Stimulated activated CD4-positive, alpha-beta T cell treated with anti-CD3 and anti-CD28 coated beads, Interleukin-4, amount 100 ng/mL, for 4 hours (primary cell): Measurements from ENCODE around the gene PHETA2.
A peak's percentile ranks its signal among the peaks of the same experiment; 100 is the strongest.
"Not testable (repeated sequence)": the region's sequence is repeated elsewhere in the genome, so short reads cannot be mapped to it uniquely, and the experiment has no call there.

Experiments used
- DNase-seq, 2 experiments: peaks; one replicate each; pipeline ENCODE4 v3.0.0-alpha.2; 2020

PHETA2 gene

DNA sequence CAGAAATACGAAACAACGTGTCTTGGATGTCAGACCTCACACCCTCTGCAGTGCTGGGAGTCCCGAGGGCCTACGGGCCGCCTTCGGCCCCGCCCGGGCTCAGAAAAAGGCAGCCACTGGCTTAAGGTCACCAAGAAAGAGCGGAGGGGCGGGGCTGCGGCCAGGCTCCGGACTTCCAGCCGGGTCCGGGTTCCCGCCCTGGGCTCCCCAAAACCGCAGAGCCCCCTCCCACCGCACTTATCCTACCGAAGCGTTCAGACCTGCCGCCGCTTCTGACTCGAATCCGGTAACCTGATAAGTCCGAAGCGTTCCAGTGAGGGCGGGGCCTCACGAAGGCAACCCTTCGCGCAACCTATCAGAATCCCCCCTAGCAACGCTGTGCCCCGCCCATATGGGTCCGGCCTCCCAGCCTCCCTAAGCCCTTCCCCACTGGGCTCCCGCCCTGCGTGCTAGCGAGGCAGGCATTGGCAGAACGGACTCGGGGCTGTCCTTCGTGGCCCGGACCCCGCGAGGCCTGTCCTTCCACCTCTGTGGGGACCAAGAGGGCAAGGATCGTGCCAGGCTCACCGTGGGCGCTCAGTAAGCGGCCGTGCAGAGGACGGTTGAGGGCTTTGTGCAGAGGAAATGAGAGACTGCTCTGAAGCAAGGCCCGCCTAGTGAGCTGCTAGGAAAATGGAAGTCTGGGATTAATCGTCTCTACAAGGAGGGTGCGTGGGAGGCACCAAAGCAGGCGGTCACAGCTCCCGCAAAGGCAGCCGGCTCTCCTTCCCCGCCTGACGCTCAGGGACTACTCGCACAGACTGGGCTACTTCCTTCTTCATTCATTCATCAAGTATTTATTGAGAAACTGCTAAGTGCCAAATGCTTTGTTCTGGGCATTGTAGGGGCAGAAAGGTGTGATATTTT, 3.3 kb upstream of the PHETA2 start, which contains the start of gene NAGA:
TSS of gene NAGA (minus strand) at position 296 of the 906 bp plus-strand sequence. CDS start 515 bp downstream, outside the sequence.
- peak; percentile 85 to 88 for DNase-seq

DNA sequence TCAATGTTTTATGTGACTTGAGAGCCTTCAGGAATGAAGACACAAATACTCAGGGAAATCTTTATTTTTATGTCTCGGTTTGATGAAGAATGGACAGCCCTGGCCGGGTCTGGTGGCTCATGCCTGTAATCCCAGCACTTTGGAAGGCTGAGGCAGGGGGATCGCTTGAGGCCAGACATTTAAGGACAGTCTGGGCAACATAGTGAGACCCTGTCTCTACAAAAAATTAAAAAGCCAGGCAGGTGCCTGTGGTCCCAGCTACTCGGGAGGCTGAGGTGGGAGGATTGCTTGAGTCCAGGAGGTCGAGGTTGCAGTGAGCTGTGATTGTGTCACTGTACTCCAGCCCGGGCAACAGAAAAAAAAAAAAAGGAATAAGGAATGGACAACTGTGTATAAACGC, 2.5 kb upstream of the PHETA2 start:
- DNase-seq, result not testable (repeated sequence)

DNA sequence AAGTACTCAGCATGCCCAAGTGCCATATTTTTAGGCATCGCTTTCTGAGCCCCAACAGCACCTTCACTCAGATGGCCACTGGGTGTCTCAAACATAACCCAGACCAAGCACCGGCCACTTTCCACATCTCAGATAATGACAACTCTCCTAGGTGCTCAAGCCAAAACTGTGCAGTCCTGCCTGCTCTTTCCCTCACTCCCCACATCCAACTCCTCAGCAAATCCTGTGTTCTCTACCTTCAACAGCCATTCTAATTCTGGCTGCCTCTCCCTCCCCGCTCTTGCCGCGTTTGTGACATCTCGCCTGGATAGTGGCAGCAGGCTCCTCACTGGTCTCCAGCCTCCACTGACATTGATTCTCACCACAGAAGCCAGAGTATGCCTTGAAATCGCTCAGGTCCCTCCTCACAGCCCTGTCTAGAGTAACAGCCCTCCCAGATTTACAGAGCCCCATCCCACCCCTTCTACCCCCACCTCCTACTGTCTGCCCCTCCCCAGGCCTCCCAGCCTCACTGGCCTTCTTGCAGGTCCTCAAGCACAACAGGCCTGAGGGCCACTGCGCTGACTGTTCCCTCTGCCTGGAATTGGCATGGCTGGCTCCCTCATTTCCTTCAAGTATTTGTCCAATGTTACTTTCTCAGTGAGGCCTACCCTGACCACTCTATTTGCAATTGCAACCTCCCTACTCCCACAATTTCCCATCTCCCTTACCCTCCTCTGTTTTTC, 1.3 kb upstream of the PHETA2 start:
- DNase-seq, result no peak

DNA sequence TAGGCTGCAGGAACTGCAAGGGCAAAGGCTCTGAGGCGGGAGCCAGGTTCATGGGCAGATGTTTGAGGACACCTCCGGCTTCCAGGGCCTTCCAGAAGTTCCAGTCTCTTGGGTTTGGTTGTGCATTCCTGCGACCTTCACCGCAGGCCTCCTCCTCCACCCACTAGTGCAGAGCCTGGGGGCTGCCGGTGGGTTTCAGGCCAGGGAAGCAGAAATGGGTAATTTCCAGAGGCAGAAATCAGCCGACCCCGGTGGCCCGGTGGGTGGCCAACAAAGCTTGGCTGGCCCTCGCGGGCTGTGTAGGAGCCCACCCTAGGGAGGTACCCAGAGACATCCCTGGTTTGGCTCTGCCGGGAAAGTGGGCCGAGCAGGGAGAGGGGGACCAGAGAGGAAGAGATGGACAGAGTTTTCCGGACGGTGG, 417 bp upstream of the PHETA2 start:
- no peak for DNase-seq

DNA sequence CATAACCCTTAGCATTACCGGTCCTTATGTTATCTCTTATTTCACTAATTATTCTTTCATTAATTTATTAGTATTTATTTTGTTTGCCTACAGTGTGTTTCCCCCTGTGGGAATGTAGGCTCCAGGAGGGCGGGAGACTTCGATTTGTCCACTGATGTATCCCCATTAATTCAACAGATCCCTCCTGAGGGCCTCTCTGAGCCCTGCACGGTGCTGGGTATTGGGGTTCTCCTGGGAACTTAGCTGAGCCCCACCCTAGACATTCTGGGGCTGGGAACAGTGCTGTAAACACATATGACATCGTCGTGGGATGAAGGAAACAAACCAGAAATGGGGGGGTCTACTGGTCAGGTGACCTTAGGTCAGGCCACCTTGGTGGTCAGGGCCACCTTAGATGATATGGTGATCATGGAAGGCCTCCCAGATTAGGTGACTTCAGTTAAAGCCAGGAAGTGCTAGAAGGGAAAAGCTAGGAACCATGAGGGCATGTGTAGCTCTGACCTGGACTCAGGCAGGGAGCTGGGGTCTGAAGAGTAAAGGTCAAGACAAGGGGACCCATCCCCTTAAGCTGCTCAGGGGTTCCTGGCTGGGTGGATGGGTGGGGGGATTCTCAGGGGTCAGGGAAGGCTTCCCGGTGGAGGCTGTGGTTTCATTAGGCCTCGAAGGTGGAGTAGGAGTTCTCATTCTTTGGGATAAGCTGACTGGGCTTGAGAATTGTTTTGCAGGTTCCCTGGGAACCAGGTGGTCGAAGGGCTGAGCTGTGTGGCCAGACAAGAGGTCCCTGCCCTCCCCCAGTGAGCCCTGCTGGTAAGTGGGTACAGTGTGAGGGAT, 1.0 kb downstream of the PHETA2 start:
- no peak for DNase-seq

DNA sequence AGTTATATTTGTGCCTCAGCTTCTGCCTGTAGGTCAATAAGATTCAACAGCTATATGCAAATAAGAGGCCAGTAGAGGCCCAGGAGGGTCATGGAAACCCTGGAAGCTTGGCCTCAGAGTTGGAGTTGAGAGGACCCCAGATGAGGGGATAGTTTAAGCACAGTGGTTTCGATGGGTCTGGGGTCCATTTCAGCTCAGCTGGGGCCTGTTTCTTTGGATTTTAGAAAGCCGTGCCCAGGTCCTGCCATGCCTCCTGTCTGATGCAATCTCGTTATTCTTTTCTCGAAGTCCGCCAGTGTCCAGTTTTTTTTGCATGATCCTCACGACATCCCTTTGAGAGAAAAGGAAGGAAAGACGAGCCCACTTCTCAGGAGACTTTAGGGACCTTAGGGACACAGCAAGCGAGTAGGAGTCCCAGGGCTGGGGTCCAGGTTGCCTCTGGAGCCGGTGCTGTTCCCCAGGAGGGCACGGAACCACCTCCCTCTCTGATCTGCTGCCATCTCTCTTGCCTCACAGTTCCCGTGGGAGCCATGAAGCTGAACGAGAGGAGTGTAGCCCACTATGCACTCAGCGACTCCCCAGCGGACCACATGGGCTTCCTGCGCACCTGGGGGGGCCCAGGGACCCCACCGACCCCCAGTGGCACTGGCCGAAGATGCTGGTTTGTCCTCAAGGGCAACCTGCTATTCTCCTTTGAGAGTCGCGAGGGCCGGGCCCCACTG, 2.9 kb downstream of the PHETA2 start:
- no peak for DNase-seq

DNA sequence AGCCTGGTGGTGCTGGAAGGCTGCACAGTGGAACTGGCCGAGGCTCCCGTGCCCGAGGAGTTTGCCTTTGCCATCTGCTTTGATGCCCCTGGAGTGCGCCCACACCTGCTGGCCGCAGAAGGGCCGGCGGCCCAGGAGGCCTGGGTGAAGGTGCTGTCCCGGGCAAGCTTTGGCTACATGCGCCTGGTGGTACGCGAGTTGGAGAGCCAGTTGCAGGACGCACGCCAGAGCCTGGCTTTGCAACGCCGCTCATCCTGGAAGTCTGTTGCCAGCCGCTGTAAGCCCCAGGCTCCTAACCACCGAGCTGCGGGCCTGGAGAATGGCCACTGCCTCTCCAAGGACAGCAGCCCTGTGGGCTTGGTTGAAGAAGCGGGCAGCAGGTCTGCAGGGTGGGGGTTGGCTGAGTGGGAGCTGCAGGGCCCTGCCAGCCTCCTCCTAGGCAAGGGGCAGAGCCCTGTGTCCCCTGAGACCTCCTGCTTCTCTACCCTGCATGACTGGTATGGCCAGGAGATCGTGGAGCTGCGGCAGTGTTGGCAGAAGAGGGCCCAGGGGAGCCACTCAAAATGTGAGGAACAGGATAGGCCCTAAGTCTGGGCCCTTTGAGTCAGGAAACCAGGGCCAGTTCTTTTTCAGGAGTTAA, 3.6 kb downstream of the PHETA2 start:
- DNase-seq, result no peak

DNA sequence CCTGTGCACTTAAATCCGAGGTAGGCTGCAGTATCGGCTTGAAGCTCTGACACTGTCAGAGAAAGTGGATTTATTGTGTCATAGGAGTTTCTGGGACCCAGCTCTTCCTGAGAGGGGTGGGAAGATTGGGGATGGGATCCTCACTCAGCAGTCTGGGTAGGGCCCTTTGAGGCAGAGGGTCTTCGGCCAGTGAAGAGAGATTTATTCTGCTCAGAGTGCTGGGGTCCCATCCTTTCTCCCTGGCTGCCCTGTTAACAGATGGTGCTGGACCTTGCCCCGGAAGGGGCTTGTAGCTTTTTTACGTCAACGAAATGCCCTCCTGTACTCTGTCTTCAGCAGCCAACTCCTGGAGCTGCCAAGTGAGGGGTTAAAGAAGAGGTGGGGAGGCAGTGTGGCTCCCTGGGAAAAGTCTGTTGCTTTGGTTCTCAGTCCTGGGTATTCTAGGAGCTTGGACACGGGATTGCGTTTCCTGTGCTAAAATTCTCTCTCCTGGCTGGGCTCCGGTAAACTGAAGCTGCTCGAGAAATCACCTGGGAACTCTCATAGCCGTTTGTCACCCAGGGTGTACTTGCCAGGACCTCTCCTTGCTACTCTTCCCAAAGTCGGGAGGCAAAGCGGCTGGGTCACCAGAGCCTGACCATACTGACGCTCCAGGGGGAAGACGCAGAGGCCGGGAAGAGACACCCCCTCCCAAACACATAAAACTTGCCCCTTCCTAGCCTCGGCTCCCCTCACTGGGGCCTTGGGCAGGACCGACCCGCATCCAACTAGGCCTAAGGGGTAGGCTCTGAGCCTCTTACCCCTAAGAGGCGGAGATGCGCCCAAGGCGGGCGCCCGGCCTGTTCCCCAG, 4.6 kb downstream of the PHETA2 start:
- DNase-seq, result no peak

DNA sequence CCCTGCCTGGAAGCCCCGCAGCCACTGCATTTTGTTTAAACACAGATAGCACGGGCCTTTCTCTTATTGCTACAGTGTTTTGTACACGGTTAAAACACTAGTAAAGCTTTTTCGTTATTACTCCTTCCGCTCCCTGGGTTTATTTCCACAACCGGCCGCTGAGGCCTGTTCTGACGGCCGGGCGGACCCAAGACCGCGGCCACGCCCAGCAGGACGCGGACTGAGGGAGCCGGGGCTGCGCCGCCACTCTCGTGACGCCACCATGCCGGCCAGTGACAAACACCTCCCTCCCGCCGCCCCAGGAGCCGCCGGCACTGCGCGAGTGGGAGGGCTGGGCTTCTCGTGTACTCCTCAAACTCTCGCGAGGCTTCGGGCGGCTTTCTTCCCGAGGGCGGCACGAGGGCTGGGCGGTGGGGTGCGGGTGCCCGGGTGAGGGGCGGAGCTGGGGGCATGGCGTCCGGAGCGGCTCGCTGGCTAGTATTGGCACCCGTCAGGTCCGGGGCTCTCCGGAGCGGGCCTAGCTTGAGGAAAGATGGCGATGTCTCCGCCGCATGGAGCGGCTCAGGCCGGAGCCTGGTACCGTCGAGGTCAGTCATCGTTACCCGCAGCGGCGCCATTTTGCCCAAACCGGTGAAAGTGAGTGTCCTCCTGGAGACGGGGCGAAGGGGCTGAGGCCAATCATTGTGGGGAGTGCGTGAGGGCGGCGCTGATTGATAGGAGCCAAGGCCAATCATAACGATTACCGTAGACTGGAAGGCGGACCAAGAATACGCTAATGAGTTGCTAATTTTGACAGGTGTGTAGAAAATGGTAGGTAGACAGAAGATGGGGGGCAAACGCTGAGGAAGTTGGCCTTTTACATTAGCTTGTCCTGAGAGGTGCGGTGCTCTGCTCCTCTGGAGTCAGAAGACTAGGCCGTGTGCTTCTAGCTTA, 5.5 kb downstream of the PHETA2 start, which contains the start of gene SMDT1:
TSS of gene SMDT1 (plus strand) at position 382 of the 933 bp plus-strand sequence. CDS start at position 451, 69 bp downstream.
- DNase-seq, result peak; percentile 97

DNA sequence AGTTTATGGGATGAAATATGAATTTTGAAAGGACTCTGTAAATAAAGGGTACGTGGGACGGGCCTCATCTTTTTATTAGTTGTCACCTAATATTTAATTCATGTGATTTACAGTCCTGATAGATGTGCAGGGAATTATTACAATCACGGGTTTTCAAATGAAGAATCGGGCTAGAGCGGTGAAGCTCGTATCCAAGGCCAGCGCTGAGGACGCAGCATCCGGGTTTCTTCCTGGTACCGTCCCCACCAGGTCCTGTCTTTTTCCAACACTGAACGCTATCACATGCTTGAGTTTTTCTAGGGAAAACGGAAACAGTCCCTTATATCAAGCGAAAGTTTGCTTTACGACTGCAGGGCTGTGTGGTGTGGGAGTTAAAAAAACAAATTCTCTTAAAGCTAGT, 6.2 kb downstream of the PHETA2 start:
- no peak for DNase-seq

DNA sequence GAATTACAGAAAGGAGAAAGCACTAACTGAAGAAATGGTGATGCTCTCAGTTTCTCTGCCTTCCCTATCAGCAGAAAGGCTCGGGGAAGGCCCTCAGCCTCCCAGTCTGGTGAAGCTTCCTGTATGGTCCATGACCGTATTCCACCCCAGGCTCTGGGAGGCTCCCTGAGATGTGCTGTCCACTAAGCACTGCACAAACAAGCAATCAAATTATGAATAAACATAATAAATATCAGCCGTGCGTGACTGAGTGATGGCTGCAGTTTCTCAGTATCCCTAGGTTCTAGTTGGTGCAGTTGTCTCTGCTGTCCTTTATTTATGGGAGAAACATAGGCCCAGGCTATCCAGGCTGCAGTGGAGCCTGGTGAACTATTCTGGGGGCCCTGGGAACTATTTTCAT, 9.1 kb downstream of the PHETA2 start:
- DNase-seq, result no peak

DNA sequence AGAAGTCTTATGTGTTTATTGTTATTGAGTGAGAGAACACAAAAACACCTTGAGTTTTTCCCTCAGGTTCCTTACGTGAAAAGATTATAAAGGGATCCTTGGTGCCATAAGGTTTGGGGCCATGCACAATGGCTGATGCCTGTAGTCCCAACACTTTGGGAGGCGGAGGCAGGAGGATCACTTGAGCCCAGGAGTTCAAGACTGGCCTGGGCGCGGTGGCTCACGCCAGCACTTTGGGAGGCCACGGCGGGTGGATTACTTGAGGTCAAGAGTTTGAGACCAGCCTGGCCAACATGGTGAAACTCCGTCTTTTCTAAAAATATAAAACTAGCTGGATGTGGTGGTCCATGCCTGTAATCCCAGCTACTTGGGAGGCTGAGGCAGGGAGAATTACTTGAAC, 10.8 kb downstream of the PHETA2 start:
- DNase-seq, result no peak

DNA sequence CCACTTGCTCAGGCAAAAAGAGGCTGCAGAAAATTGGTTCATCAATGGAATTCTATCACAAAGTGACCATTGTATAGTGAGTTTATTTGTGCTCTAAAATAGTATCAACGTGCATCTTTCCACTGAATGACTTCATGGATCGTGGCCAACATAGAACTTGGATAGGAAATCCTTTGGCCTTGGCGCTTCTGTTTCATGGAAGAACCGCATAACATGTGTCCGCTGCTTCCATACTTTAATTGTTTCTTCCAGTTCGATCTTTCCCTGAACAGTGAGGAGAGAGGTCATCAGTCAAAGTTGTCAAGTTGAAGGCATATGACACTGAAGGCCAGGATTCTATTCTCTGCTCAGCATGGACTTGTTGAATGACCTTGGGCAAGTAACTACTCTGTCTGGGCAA, 12.0 kb downstream of the PHETA2 start:
- no peak for DNase-seq

DNA sequence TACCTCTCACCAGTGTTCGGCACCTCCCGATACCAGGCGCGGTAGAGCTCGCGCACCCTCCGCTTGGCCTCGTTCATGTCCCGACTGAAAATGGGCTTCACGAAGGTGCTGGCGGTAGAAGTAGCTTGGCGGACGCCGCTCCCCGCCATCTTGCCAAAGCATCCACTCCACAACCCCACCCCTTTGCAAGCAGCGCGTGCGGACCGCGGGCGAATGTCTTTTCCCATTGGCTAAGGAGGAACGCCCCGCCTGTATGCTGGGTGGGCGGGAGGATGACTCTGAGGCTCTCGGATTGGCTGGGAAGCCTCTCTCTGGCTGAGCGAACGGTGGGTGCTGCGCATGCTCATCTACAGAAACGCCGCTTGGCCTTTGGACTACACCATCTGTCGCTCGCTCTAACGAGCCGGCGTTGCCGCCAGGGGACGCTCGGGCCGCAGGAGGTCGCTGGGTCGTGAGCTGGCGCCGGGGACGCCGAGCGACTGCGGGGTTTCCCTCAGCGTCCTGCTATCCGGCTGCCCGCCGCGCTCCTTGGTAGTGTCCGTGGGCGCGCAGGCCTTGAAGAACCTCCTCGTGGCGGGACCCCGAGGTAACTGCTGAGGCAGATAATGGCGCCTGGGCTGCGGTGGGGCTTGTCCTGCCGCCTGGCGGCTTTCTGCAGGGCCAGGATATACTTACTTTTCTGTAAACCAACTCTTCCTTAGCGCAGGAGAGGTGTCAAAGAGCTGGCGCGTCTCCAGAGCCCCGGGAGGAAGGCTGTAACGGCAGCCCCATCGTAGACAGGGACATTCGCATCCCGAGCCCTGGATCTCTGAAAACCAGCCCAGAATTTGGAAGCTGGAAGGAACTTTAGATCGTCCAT, 16.8 kb downstream of the PHETA2 start, which contains the start of gene NDUFA6:
TSS of gene NDUFA6 (minus strand) at position 177 of the 859 bp plus-strand sequence. CDS start at position 149, 28 bp downstream.
- DNase-seq, result peak; percentile 95 to 99

DNA sequence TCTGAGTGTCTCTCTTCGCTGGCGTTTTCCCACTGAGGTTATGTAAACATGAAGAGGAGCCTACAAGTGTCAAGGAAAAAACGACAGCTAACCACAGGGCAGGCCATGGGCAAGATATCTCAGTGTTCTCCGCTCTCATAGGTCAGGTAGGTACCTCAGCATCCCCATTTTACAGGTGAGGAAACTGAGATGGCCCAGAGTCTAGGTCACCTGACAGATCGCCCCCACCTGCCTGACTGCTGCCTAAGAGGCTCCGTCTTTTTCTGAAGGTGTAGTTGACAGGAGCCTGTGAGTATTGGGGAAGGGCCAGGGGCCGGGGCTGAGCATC, 17.4 kb downstream of the PHETA2 start:
- DNase-seq, result no peak

DNA sequence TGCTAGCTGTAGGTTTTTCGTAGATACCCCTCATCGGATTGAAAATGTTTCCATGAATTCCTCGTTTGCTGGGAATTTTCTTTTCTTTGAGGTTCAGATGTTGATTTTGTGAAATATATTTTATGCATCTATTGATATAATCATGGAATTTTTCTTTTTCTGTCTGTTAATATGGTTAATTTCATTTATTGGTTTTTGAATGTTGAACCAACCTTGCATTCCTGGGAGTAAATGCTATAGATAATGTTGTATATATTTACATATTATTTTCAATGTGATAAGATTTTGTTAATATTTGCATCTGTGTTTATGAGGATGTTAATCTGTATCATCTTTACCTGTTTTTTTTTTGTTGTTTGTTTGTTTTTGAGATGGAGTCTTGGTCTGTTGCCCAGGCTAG, 27.2 kb downstream of the PHETA2 start:
- DNase-seq, result no peak

DNA sequence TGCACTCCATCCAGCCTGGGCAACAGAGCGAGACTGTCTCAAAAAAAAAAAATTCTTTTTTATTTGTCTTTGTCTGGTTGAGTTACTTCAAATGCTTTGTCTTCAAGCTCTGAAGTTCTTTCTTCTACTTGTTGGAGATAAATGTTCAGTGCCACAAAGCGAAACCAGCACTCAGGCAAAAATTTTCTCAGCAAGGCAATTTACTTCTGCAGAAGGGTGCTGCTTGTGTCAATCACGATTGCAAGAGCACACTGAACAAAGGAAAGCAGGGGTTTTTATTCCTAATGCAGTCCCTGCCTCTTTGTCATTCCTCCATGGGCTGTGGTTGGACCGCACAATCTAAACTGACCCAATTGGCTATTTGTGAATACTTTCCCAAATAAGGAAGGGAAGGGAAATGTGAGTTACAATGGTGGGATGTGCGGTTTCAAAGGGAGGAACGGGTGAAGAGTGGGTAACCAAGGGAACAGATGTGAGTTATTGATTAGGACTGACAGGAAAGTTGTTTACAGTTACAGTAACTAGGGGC, 30.3 kb downstream of the PHETA2 start:
- not testable (repeated sequence) for DNase-seq

DNA sequence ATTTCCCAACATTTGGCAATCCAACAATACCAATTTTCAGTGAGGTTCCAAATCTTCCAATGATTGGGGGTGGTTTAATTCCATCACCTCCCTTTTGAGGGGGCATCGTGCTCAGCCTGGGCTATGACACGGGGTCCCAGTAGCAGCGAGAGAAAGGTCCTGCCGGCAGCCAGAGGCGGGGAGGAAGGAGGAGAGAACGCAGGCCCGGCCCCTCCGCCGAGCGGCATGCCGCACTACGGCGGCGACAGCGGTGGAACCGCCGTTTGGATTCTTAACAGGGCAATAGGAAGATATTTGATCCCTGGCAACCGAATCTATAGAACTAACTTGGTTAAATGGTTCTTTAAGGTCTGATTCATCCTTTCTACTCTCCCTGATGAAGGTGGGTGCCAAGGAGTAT, 34.8 kb downstream of the PHETA2 start:
- no peak for DNase-seq
